Activated T-helper 1 cell treated with Interleukin-2 at 50 U/mL for 16 hours (primary cell): ENCODE measurements around the gene ALDH5A1.

Experiments used
- DNase-seq: peaks from one replicate; pipeline ENCODE4 v3.0.0-alpha.2; 2020; ENCODE audit warnings: low read depth

ALDH5A1 gene

GRCh38 chr6:24494821-24495795, at the start of gene ALDH5A1:
Gene ALDH5A1 (plus strand): TSS chr6:24494969. CDS start chr6:24494997, 28 bp downstream.
- DNase-seq: peak; percentile 72

GRCh38 chr6:24445704-24446103, 49.1 kb upstream of the ALDH5A1 start:
- DNase-seq: no peak

GRCh38 chr6:24446670-24447069, 48.1 kb upstream of the ALDH5A1 start:
- no peak for DNase-seq

GRCh38 chr6:24448396-24448795, 46.4 kb upstream of the ALDH5A1 start:
- DNase-seq: no peak

- DNase-seq: no peak
These were observed 45.8 kb upstream of the ALDH5A1 start for GRCh38 chr6:24448828-24449525.

GRCh38 chr6:24451581-24452388, 43.0 kb upstream of the ALDH5A1 start:
- no peak for DNase-seq

- no peak for DNase-seq
These were observed 40.8 kb upstream of the ALDH5A1 start for GRCh38 chr6:24453921-24454320.

- DNase-seq: no peak
These were observed 40.3 kb upstream of the ALDH5A1 start for GRCh38 chr6:24454452-24454851.

- DNase-seq: no peak
These were observed 39.7 kb upstream of the ALDH5A1 start for GRCh38 chr6:24455061-24455460.

- no peak for DNase-seq
These were observed 36.6 kb upstream of the ALDH5A1 start for GRCh38 chr6:24458134-24458533.

- no peak for DNase-seq
These were observed 35.8 kb upstream of the ALDH5A1 start for GRCh38 chr6:24458941-24459340.

GRCh38 chr6:24460966-24461365, 33.8 kb upstream of the ALDH5A1 start:
- DNase-seq: no peak

GRCh38 chr6:24464253-24465038, 30.3 kb upstream of the ALDH5A1 start:
- DNase-seq: no peak

GRCh38 chr6:24469811-24470210, 25.0 kb upstream of the ALDH5A1 start:
- no peak for DNase-seq

GRCh38 chr6:24472181-24472580, 22.6 kb upstream of the ALDH5A1 start:
- no peak for DNase-seq

GRCh38 chr6:24476631-24477030, 18.1 kb upstream of the ALDH5A1 start:
- no peak for DNase-seq

GRCh38 chr6:24477070-24477469, 17.7 kb upstream of the ALDH5A1 start:
- DNase-seq: no peak

- no peak for DNase-seq
These were observed 15.9 kb upstream of the ALDH5A1 start for GRCh38 chr6:24478903-24479302.

- no peak for DNase-seq
These were observed 14.1 kb upstream of the ALDH5A1 start for GRCh38 chr6:24480705-24481104.

- no peak for DNase-seq
These were observed 13.3 kb upstream of the ALDH5A1 start for GRCh38 chr6:24481449-24481848.

- no peak for DNase-seq
These were observed 10.0 kb upstream of the ALDH5A1 start for GRCh38 chr6:24484657-24485323.
